ENCODE results near the gene SEMA3F.

SEMA3F gene

GRCh38 chr3:50157827-50158529 lies 2.9 kb downstream of the SEMA3F start:
- no peak for DNase-seq

GRCh38 chr3:50158530-50159146 lies 3.5 kb downstream of the SEMA3F start:
- no peak for DNase-seq

- no peak for DNase-seq
These were observed 5.4 kb downstream of the SEMA3F start for GRCh38 chr3:50160561-50160983.

GRCh38 chr3:50161320-50161719 lies 6.2 kb downstream of the SEMA3F start:
- DNase-seq = no peak

GRCh38 chr3:50162034-50162883 lies 7.1 kb downstream of the SEMA3F start:
- DNase-seq = no peak

- no peak for DNase-seq
These were observed 8.7 kb downstream of the SEMA3F start for GRCh38 chr3:50163572-50164455.

- no peak for DNase-seq
These were observed 9.4 kb downstream of the SEMA3F start for GRCh38 chr3:50164481-50164880.

GRCh38 chr3:50164984-50165909 lies 10.1 kb downstream of the SEMA3F start:
- DNase-seq = no peak

GRCh38 chr3:50165910-50166538 lies 10.9 kb downstream of the SEMA3F start:
- no peak for DNase-seq

- DNase-seq = no peak
These were observed 11.5 kb downstream of the SEMA3F start for GRCh38 chr3:50166620-50167019.

GRCh38 chr3:50167069-50167840 lies 12.1 kb downstream of the SEMA3F start:
- DNase-seq = no peak

GRCh38 chr3:50167841-50168209 lies 12.7 kb downstream of the SEMA3F start:
- no peak for DNase-seq

- no peak for DNase-seq
These were observed 13.3 kb downstream of the SEMA3F start for GRCh38 chr3:50168388-50168787.

GRCh38 chr3:50168791-50169190 lies 13.7 kb downstream of the SEMA3F start:
- no peak for DNase-seq

GRCh38 chr3:50169232-50169832 lies 14.2 kb downstream of the SEMA3F start:
- no peak for DNase-seq

- DNase-seq = no peak
These were observed 14.7 kb downstream of the SEMA3F start for GRCh38 chr3:50169858-50170257.

GRCh38 chr3:50170689-50171088 lies 15.6 kb downstream of the SEMA3F start:
- DNase-seq = no peak

GRCh38 chr3:50171540-50172301 lies 16.6 kb downstream of the SEMA3F start:
- no peak for DNase-seq

- no peak for DNase-seq
These were observed 17.6 kb downstream of the SEMA3F start for GRCh38 chr3:50172626-50173220.

Measured in NCI-H345 (cell line).